GM12892 (cell line): Measurements from ENCODE around the gene MAGEF1.
"Not testable (repeated sequence)": the region's sequence is repeated elsewhere in the genome, so short reads cannot be mapped to it uniquely, and the experiment has no call there.

Experiments used
- DNase-seq: peaks from one replicate; pipeline ENCODE4 v3.0.0; 2011; ENCODE audit not compliant: insufficient read length
- FAIRE-seq: peaks from 2 replicates; lab custom pipeline; 2011; peaks lifted over from hg19 to GRCh38; lab: Jason Lieb, UNC
- POLR2A ChIP-seq: IDR thresholded peaks from 2 replicates; pipeline ENCODE4 v1.6.1; 2011; ENCODE audit warnings: low read depth, low read length, control low read depth
- POLR2AphosphoS5 ChIP-seq: IDR thresholded peaks from 2 replicates; pipeline ENCODE4 v1.6.1; 2011; ENCODE audit warnings: low read depth, low read length, control low read depth
- TAF1 ChIP-seq: IDR thresholded peaks from 2 replicates; pipeline ENCODE4 v1.6.1; 2011; ENCODE audit warnings: low read depth, mild to moderate bottlenecking, control low read depth, low read length, borderline replicate concordance

MAGEF1 gene

GRCh38 chr3:184731786-184732537, 20.1 kb upstream of the MAGEF1 start:
- TF ChIP-seq TAF1: no peak
- no peak for TF ChIP-seq POLR2AphosphoS5
- TF ChIP-seq POLR2A: no peak
- no peak for FAIRE-seq
- no peak for DNase-seq

- FAIRE-seq (no peak), DNase-seq (no peak)
- TF ChIP-seq POLR2A (no peak), POLR2AphosphoS5 (no peak), TAF1 (no peak)
These were observed 19.1 kb upstream of the MAGEF1 start for GRCh38 chr3:184730924-184731323.

GRCh38 chr3:184729154-184729553, 17.3 kb upstream of the MAGEF1 start:
- DNase-seq, FAIRE-seq: not testable (repeated sequence)

GRCh38 chr3:184728010-184728527, 16.2 kb upstream of the MAGEF1 start:
- DNase-seq (no peak), FAIRE-seq (no peak)
- TF ChIP-seq POLR2A (no peak), POLR2AphosphoS5 (no peak), TAF1 (no peak)

GRCh38 chr3:184727357-184728009, 15.6 kb upstream of the MAGEF1 start:
- peak; percentile 81 for FAIRE-seq
- TF ChIP-seq TAF1 (no peak), POLR2AphosphoS5 (no peak), POLR2A (no peak)
- no peak for DNase-seq

GRCh38 chr3:184726497-184726896, 14.6 kb upstream of the MAGEF1 start:
- DNase-seq: no peak
- TF ChIP-seq POLR2AphosphoS5 (no peak), TAF1 (no peak), POLR2A (no peak)
- no peak for FAIRE-seq

- DNase-seq (no peak), FAIRE-seq (no peak)
- TF ChIP-seq POLR2AphosphoS5: no peak
- TF ChIP-seq TAF1: no peak
- TF ChIP-seq POLR2A: no peak
These were observed 13.4 kb upstream of the MAGEF1 start for GRCh38 chr3:184725176-184725719.

GRCh38 chr3:184724699-184725098, 12.8 kb upstream of the MAGEF1 start:
- DNase-seq: no peak
- TF ChIP-seq POLR2A (no peak), TAF1 (no peak), POLR2AphosphoS5 (no peak)
- no peak for FAIRE-seq

GRCh38 chr3:184719709-184720108, 7.8 kb upstream of the MAGEF1 start:
- no peak for DNase-seq
- no peak for FAIRE-seq
- TF ChIP-seq TAF1 (no peak), POLR2A (no peak), POLR2AphosphoS5 (no peak)

GRCh38 chr3:184718431-184718830, 6.6 kb upstream of the MAGEF1 start:
- TF ChIP-seq POLR2A (no peak), POLR2AphosphoS5 (no peak), TAF1 (no peak)
- DNase-seq: no peak
- FAIRE-seq: no peak

- no peak for FAIRE-seq
- DNase-seq: no peak
- TF ChIP-seq TAF1: no peak
- TF ChIP-seq POLR2AphosphoS5: no peak
- TF ChIP-seq POLR2A: no peak
These were observed 5.6 kb upstream of the MAGEF1 start for GRCh38 chr3:184717399-184717983.
